ENCODE data around the gene CRLF3.
"Not testable (repeated sequence)": the region's sequence is repeated elsewhere in the genome, so short reads cannot be mapped to it uniquely, and the experiment has no call there.

Gene CRLF3

DNA sequence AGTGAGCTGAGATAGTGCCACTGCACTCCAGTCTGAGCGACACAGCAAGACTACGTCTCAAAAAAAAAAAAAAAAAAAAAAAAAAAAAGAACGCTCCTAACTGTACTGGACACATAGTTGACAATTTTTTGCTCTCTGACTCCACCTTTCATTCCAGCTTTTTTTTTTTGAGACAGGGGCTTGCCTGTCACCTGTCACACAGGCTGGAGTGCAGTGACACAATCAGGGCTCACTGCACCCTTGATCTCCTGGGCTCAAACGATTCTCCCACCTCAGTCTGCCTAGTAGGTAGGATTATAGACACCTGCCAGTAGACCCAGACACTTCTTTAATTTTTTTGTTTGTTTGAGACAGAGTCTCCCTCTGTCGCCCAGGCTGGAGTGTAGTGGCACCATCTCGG is 2.6 kb upstream of the CRLF3 start:
- no peak for DNase-seq (ENCODE audit: low read depth)
- H3K4me3 ChIP-seq (ENCODE audit: low read depth, low read length), result no peak overlapping the region
- TF ChIP-seq, protein P1, sequence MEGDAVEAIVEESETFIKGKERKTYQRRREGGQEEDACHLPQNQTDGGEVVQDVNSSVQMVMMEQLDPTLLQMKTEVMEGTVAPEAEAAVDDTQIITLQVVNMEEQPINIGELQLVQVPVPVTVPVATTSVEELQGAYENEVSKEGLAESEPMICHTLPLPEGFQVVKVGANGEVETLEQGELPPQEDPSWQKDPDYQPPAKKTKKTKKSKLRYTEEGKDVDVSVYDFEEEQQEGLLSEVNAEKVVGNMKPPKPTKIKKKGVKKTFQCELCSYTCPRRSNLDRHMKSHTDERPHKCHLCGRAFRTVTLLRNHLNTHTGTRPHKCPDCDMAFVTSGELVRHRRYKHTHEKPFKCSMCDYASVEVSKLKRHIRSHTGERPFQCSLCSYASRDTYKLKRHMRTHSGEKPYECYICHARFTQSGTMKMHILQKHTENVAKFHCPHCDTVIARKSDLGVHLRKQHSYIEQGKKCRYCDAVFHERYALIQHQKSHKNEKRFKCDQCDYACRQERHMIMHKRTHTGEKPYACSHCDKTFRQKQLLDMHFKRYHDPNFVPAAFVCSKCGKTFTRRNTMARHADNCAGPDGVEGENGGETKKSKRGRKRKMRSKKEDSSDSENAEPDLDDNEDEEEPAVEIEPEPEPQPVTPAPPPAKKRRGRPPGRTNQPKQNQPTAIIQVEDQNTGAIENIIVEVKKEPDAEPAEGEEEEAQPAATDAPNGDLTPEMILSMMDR (conservative IDR thresholded peaks at IDR 0.05; ENCODE audit: low read depth, low read length), result no peak

DNA sequence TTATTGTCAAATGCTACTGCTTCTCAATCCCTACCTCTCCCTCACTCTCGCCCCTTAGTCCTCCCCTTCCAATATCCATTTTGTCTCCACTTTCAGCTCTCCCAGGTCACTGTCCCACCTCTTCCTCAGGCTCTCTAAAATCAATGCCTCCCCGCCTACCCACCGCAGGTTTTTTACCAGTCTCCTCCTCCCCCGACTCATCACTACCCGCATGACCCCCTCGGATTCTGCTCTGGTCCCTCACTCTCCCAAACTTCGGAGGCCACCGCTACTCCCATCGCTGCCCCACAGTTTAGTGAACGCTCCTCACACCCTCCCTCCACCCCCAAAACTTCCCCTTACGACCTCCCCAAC is 513 bp downstream of the CRLF3 start:
- TF ChIP-seq, protein P1 (conservative IDR thresholded peaks at IDR 0.05; ENCODE audit: low read depth, low read length), result no peak
- no peak for DNase-seq (ENCODE audit: low read depth)
- peak overlapping the region; percentile 96 for H3K4me3 ChIP-seq (ENCODE audit: low read depth, low read length)

DNA sequence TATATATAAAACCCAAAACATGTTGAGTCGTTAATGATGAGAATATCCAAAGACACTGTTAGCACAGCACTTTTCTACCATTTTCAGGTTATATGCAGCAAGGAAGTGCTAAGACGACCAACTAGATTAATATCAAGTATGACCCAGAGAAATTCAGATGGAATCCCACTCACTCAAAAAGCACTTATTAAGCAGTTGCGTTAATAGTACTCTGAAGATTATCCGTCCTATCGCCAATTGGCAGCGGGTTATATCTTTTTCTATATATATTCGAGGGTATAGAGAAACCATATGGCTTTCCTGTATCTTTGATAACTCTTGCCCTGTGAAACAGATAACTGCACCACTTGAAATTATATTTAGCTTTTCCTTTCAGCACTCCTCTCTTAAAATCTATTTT is 1.1 kb downstream of the CRLF3 start:
- no peak for DNase-seq (ENCODE audit: low read depth)
- TF ChIP-seq, protein P1 (conservative IDR thresholded peaks at IDR 0.05; ENCODE audit: low read depth, low read length), result no peak
- H3K4me3 ChIP-seq (ENCODE audit: low read depth, low read length), result peak overlapping the region; percentile 96

DNA sequence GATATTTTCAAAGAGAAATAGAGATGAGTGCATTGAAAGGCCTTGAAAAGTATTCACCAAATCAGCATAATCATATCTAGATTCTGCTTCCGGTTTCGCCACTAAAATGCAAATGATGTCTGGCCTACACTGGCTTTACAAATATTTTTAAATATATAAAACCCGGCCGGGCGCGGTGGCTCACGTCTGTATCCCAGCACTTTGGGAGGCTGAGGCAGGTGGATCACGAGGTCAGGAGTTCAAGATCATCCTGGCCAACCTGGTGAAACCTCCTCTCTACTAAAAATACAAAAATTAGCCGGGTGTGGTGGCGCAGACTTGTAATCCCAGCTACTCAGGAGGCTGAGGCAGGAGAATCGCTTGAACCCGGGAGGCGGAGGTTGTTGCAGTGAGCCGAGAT is 1.6 kb downstream of the CRLF3 start:
- not testable (repeated sequence) for H3K4me3 ChIP-seq (ENCODE audit: low read depth, low read length); DNase-seq (ENCODE audit: low read depth)

DNA sequence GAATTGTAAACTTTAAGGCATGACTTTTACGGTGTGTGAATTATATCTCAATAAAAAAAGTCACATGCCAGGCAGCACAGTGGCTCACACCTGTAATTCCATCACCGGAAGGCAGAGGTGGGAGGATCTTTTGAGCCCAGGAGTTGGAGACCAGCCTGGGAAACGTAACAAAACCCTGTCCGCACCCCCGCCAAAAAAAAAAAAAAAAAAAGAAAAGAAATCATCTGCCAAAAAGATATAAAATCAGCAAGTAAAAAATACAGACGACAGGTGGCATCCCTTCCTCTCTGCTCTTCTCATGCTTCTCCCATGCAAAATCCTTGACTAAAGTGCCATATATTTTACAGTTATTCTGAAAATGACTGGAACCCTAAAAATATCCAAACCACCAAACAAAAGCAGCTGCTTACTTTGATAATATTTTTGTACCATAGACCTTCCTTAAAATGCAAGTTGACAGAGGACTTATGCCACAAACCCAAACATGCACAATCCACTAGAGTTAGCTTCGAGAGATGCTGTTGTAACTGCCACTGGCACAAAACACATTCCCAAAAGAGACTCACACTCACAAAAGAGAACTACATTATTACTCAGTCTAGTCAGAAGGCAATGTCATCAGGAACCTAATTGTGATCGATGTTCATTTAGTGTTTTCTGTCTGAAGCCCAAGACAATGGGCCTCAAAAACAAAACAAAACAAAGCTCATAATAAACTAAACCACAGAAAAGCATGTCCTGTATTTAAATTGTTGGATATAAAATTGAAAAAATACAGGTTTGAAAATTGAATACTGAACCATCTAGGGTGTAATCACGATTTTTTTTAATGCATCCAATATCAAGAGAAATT is 2.4 kb downstream of the CRLF3 start:
- TF ChIP-seq, protein P1 (conservative IDR thresholded peaks at IDR 0.05; ENCODE audit: low read depth, low read length), result no peak
- H3K4me3 ChIP-seq (ENCODE audit: low read depth, low read length), result no peak overlapping the region
- no peak for DNase-seq (ENCODE audit: low read depth)

DNA sequence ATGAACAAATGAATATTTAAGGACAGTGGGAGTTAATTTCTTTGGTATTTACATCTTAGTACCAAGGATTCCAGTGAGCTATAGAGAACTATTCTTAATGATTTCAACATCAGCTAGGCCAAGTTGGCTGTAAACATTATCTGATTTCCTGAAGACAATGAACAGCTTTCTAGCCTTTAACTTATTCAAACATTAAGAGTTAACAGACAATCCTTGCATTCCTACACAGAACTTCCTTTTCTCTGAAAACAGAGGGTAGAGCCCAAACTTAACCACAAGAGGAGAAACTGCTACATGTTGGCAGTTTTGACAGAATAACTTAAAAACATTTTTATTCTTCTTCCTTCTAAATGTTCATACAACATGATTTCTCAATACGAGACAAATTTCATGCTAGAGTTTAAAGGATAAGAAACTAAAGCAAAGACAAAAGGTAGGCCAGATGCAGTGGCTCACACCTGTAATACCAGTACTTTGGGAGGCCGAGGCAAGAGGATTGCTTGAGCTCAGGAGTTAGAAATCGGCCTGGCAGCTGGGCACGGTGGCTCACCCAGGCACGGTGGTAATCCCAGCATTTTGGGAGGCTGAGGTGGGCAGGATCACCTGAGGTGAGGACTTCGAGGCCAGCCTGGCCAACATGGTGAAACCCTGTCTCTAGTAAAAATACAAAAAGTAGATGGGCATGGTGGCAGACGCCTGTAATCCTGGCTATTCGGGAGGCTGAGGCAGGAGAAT is 4.4 kb downstream of the CRLF3 start:
- TF ChIP-seq, protein P1 (conservative IDR thresholded peaks at IDR 0.05; ENCODE audit: low read depth, low read length), result no peak
- peak; percentile 39 for DNase-seq (ENCODE audit: low read depth)
- H3K4me3 ChIP-seq (ENCODE audit: low read depth, low read length), result no peak overlapping the region

DNA sequence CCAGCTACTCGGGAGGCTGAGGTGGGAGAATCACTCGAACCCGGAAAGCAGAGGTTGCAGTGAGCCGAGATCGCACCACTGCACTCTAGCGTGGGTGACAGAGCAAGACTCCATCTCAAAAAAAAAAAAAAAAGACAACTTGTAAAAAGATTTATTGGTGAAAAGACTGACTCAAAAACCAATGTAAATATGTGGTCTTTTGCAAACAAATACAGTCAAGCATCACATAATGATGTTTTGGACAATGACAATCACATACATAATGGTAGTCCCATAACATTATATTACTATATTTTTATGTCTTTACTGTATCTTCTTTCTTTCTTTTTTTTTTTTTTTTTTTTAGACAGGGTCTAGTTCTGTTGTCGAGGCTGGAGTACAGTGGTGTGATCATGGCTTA is 8.3 kb downstream of the CRLF3 start:
- TF ChIP-seq, protein P1 (conservative IDR thresholded peaks at IDR 0.05; ENCODE audit: low read depth, low read length), result no peak
- H3K4me3 ChIP-seq (ENCODE audit: low read depth, low read length), result no peak overlapping the region
- DNase-seq (ENCODE audit: low read depth), result no peak

DNA sequence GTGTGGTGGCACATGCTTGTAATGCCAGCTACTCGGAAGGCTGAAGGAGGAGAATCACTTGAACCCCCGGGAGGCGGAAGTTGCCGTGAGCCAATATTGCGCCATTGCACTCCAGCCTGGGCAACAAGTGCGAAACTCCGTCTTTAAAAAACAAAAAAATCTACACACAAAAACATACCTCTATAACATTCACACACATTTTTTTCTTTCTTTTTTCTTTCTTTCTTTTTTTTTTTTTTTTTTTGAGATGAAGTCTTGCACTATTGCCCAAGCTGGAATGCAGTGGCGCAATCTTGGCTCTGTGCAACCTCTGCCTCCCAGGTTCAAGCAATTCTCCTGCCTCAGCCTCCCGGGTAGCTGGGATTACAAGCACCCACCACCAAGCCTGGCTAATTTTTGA is 9.6 kb downstream of the CRLF3 start:
- not testable (repeated sequence) for H3K4me3 ChIP-seq (ENCODE audit: low read depth, low read length)
- peak; percentile 59 for DNase-seq (ENCODE audit: low read depth)

DNA sequence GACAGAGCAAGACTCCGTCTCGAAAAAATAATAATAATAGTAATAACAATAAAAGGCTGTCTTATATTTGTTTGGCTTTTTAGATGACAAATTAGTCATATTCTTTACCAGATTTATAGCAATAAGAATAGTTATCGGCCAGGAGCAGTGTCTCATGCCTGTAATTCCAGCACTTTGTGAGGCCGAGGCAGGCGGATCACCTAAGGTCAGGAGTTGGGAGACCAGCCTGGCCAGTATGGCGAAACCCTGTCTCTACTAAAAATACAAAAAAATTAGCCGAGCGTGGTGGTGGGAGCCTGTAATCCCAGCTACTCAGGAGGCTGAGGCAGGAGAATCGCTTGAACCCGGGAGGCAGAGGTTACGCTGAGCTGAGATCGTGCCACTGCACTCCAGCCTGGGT is 10.3 kb downstream of the CRLF3 start:
- not testable (repeated sequence) for DNase-seq (ENCODE audit: low read depth); H3K4me3 ChIP-seq (ENCODE audit: low read depth, low read length)
